ENCODE data around the gene USF1.
"Not testable (repeated sequence)": the region's sequence is repeated elsewhere in the genome, so short reads cannot be mapped to it uniquely, and the experiment has no call there.

USF1 gene

DNA sequence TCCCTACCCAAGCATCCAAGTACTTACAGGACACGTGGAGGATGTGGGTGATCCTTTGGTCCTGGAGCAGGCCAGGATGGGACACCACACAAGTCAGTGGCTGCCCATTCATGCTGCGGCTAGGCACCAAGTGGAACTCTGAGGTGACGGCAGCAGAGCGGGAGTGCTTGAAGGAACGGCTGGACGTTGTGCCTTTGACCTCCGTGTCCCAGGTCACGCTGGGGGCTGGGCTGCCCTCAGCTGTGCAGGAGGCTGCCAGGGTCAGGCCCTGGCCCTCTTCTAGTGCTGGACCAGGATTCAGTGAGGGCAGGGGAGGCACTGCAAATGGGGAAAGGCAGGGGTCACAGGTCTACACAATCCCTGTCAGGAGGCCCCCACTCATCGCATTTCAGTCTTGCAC, 31.6 kb upstream of the USF1 start:
- no peak for DNase-seq (ENCODE audit: low spot score)

DNA sequence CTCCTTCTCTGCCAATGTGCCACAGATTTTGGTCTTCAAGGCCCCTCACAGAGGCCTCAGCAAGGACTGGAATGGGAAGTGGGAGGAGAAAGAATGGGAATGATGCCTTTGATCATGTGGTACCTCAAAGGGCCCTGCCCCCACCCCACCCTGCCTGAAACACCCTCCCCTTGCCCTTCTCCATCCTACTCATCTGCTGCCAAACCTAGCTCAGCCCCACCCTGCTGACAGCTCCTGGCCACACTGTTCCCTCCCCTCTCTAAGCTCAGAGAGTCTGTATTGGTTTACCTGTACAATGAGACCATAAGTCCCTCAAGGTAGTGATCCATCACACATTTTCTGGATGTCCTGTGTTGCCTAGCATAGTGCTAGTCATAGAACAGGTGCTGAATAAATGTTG, 30.6 kb upstream of the USF1 start:
- no peak for DNase-seq (ENCODE audit: low spot score)

DNA sequence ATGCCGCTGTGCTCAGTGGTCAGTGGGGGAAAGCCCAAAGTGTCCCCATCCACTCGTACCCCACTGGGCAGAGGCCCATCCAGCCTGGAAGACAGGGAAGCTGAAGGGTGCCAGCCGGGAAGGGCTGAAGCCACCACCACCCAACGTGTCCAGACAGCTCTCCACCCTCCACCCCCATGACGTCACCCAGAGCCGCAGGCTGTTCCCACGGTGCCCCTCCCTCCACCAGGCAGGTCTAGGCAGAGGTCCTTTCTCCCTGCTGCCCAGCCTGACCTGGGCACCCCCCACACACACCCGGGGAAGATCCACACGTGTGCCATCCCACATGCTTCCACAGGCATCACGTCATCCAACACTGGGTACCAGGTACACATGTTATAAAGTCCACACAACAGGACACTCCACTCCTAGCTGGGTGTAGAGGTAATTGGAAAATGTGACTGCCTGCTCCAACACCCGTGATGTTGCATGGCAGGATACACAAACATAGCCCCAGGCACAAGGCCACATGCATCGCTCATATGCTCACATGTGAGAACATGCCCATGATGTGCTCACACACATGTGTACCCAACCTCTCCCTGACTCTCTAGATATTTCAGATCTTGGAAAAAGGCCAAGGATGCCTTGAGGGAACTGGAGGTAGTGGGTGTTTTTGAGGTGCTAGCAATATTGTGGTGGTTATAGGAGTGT, 29.0 kb upstream of the USF1 start:
- no peak for DNase-seq (ENCODE audit: low spot score)

DNA sequence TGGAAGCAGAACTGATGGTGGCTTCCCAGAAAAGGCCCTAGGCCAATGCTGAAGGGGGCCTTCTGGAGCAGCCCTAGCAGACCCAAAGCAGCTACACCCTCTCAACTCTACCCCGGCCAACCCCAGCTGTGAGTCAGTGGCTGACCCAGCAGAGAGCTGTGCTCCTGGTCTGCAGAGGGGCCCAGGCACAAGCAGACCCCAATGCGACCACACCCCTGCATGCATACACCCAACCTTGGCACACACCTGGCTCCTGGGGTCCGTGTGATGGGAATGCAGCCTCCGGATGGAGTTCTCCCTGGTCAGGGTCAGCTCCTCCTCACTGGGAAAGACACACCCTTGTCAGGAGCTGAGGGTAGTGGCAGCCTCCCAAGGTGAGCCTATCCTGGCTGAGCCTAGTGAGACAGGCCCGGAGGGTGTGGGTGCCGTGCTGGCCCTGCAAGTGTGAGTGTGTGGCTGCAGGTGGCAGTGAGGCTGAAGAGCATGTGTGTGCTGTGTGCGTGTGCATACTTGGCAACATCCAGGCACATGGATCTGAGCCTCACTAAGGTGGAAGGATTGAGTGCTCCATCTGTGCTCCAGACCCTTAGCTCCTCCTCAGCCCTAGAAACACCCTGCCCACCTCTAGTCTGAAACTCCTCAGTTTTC, 27.8 kb upstream of the USF1 start:
- DNase-seq (ENCODE audit: low spot score): no peak

DNA sequence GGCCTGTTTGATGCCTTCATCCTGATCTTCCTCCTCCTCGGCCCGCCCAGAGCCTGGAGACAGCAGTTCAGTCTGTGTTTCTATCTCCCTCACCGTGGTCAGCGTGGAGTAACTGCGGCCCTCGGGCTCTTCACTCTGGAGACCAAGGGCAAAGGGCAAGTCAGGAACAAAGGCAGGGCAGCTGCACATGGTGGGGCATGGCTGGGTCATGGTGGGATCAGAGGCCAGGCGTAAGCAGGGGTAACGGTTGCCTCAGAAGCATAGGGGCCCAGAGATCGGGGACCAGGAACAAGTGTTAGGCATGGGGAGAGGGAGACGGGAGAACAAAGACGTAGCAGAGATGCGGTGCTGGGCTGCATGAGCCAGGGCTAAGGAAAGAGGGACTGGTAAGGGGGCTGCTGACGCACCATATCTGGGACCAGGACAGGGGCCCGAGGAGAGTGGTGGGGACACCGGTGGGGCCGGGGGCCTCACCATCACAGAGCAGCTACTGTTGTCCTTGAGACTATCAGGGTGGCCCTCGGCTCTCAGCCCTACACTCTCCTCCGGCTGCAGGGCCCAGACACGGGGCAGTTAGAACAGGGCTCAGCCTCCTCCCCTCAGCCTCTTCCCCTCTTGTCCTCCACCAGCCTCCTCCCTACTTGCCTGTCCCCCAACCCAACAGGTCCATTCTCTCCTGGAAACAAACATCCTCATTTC, 27.1 kb upstream of the USF1 start:
- DNase-seq (ENCODE audit: low spot score): no peak

DNA sequence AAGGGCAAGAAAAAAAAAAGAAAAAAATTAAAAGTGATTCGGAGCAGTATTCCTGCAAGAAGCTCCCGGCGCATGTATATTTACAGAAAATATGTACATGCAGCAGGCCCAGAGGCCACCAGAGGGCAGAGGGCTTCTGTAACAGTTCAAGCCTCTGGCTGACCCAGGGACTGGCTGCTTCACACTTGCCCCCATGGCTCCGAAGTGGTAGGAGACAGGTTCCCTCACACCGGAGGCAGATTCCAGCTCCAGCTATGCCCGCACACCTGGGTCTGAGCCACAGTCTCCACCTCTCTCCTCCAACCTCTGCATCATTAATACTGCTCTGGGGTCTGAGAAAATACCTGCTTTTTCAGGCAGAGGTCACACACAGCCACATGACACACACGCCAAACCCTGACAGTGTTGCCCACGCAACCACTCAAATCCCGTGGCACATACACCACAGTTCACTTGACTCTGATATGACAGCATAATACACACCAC, 26.2 kb upstream of the USF1 start:
- peak; percentile 74 for DNase-seq (ENCODE audit: low spot score)

DNA sequence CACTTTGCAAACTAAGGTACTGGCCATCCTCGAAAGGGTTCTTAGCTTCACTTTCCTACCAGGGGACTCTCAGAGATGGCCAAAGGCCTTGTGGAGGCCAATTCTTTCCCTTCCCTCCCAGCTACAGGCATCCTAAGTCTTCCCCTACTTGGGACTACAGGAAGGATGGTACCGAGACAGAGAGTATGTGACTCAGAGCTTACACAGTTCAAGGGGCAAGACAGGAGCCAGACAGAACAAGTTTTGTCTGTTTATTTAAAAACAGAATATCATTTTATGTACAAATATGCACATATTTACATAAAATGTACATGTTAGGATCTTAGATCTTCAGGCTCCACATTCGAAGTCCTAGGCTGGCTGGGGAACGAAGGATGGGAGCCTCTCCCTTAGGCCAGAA, 25.0 kb upstream of the USF1 start:
- DNase-seq (ENCODE audit: low spot score): no peak

DNA sequence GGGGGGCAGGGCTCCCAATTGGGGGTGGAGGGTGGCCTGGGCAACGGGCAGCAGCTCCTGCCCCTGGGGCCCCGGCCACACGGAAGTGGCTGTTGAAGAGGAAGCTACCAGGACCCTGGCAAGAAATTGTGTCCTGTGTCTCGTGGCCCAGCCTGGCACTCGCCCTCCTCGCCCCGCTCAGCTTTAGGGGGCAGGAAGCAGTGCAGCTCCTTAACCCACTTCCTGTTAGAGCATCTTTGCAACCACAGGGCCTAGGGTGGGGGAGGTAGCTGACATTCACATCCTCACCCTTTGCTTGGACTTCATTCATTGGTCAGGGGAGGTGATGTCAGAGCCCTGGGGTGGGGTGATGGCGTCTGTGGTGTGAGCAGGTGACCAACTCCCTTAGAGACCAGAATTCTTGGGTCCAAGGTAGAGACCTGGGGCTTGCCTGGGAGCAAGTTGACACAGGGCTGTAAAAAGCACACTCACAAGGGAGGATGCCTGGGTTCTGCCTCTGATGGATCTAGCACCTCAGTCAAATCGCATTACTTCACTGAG, 24.0 kb upstream of the USF1 start, which contains the start of gene ARHGAP30:
Gene ARHGAP30 (minus strand): TSS at position 161 of the 540 bp plus-strand sequence. CDS start 267 bp downstream, outside the sequence.
- no peak for DNase-seq (ENCODE audit: low spot score)

DNA sequence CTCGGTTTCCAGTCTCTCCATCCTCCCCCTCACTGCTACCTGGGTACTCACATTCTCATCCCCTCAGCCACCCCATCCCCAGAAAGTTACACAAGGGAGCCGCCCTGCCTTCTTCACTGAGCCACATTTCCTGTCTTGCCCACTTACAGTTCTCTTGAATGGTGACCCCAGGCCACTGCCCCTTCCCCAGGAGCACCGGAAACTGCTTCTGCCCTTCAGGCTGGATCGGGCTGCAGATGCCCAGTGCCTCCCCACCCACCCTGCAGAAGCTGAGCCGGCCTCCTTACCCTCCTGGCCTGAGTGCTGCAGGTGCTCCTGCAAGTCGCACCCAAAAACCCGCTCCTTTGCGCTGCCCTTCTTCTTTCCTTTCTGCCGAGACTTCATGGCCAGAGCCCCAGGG, 23.5 kb upstream of the USF1 start:
- DNase-seq (ENCODE audit: low spot score): no peak

DNA sequence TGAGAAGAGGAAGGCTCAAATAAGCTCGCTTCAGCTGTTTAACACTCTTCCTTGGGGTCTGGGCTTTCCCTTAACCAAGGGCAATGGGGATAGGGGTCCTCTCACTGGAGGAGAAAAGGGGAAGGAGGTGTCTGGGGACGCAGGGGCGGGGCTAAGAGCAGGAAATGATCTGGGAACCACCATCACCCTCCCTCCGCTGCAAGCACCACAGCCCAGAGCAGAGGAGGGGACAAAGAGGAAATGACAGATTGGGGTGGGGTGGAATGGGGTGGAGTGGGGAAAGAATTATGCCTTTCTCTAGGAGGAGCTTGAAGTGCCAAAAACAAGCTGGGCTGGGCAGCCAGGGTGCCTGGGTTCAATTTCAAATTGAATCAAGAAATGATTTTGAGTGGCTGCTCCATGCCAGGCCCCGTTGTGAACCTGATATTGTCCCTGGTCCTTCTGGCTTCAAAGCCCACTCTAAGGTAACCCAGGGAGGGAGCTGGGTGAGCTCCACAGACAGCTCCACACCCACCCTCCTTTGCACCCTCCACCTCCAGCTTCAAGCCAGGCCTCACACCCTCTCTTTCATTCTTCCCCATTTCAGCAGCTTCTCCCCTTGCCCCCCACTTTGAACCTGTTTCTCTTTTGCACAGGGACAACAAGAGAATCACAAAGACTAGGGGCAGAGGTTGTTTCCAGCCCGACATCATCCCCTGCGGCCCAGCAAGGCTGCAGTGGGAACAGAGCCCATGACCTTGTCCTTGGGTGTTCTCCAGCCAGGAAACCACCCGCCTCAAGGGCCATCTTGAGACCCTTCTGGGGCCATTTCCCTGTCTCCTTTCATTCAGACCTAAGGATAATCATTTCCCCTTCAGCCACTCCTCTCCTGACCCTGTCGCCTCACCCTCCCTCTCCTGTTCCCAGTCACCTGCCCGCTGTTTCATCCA, 22.8 kb upstream of the USF1 start:
- no peak for DNase-seq (ENCODE audit: low spot score)

DNA sequence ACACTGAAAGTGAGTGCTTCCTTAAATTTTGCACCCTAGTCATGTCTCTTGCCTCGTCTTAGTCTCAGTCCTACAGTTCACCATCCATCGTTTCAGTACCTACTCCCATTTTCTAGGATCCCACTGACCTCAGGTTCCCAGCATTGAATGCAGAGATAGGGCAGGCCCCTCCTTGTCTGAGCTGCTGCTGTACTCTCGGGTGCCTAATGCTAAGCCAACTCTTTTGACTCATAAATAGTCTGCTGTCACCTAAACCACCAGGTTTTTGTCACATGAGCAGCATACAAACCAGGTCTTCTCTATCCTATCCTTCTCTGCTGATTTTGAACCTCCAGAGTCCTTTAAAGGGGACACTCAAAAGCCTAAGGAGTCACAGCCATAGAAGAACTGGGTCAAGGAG, 20.9 kb upstream of the USF1 start:
- DNase-seq (ENCODE audit: low spot score): no peak

DNA sequence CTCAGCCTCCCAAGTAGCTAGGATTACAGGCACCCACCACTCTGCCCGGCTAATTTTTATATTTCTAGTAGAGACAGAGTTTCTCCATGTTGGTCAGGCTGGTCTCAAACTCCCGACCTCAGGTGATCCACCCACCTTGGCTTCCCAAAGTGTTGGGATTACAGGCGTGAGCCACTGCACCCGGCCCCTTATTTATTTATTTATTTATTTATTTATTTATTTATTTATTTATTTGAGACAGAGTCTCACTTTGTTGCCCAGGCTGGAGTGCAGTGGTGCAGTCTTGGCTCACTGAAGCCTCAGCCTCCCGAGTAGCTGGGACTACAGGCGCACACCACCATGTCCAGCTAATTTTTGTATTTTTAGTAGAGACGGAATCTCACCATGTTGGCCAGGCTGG, 19.9 kb upstream of the USF1 start:
- DNase-seq (ENCODE audit: low spot score): not testable (repeated sequence)

DNA sequence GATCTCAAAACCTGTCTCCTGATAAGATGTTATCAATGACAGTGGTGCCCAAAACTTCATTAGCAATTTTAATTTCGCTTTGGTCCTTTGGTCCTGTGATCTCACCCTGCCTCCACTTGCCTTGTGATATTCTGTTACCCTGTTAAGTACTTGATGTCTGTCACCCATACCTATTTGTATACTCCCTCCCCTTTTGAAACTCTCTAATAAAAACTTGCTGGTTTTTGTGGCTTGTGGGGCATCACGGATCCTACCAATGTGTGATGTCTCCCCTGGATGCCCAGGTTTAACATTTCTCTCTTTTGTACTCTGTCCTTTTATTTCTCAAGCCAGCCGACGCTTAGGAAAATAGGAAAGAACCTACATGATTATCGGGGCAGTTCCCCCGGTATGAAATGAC, 18.2 kb upstream of the USF1 start:
- DNase-seq (ENCODE audit: low spot score): not testable (repeated sequence)

DNA sequence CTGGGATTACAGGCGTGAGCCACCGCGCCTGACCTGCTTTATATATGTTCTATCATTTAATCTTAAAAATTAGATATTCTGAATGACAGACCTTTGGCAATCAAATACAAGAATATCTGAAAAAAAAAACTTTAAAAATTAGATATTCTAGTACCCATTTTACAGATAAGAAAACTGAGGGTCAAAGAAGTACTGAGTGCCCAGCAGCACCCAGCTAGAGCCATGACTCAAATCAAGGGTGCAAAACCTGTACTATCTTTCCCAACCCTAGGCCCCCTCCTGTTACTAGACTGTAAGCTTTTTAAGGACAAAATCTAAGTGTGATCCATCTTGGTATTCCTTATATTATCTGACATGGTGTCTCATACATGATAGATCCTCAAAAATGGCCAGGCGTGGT, 15.6 kb upstream of the USF1 start:
- no peak for DNase-seq (ENCODE audit: low spot score)

DNA sequence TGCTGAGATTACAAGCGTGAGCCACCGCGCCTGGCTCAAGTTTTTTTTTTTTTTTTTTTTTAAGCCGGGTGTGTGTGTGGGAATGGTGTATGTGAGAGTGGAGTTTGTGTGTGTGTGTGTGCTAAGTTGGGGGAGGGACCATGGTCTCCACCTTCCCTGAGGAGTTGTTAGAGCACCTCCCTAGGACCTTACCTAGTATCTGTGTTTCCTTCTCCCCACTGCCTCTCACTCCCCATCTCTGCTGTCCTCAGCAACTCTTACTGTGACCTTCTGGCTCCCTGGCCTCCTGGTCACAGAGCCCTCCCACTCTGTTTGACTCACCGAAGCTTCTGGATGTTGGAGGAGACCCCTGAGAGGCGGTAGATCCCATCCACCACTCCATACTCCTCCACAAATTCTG, 13.5 kb upstream of the USF1 start:
- no peak for DNase-seq (ENCODE audit: low spot score)

DNA sequence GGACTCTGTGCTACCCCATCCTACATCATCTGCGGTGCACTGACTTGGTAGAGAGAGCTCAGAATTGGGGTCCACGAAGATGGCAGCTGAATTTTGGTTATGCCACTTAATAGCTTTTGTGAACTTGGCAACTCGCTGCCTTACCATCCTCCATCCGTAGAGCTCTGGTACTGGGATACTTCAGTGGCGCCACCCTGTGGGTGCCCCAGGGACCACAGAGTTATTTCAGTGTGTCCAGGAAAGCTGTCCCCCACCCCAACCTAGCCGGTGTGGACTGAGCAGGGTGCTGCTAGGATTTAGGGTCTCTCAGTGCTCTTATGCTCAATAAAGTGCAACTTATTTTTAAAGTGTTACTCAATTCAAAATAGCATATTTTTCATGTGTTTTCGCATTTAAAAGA, 9.0 kb upstream of the USF1 start:
- DNase-seq (ENCODE audit: low spot score): no peak

DNA sequence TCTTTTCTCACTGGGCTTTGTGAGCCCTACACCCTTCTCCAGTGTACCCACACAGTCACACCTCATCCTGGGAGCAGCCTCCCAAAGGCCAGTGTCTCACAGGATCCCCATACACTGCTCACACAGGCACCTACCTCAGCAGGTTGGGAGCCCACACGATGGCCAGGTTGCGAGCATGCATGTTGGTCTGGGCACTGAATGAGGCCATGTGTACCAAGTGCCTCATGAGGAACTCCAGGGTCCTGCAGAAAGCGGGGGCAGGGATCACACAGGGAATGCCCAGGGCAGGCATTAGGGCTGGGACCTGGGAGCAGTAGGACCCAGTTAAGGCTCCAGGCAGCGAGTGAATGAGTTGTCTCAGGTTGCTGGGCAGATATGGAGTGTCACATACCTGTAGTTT, 8.5 kb upstream of the USF1 start:
- no peak for DNase-seq (ENCODE audit: low spot score)

DNA sequence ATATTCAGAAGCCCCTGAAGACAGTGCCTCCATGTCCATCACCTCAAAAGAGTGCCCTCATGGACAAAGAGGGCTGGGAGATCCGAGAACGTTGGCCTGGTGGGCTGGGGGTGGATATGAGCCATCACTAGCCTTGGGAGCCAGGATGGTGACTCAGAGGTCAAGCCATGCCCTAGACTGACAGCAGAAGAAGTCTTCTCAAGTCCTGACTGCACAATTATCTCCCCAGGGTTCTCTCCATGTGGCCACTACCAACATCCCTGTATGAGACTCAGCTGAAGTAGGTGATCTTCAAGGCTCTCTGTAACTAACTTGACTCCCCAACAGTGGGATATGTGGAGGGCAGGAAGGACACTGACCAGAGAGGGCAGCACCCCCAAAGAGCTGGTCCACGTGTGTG, 7.1 kb upstream of the USF1 start:
- no peak for DNase-seq (ENCODE audit: low spot score)

DNA sequence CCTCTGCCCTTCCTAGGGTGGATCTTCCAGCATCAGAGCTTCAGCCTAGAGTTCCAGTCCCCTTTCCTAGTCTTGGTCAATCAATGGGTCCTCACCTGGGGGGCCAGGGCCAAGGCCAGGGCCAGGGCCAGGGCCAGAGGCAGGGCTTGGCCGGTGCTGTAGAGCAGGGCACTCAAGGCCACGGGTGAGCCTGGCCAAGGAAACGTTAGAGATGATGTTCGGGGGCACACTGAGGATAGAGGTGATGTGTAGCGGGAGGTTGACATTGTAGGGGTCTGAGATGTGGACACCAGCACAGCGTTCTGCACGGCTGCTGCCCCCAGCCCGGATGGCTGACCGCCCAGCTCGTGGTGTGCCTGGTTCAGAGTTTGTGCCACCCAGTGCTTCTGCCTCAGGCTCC, 5.4 kb upstream of the USF1 start:
- DNase-seq (ENCODE audit: low spot score): no peak

DNA sequence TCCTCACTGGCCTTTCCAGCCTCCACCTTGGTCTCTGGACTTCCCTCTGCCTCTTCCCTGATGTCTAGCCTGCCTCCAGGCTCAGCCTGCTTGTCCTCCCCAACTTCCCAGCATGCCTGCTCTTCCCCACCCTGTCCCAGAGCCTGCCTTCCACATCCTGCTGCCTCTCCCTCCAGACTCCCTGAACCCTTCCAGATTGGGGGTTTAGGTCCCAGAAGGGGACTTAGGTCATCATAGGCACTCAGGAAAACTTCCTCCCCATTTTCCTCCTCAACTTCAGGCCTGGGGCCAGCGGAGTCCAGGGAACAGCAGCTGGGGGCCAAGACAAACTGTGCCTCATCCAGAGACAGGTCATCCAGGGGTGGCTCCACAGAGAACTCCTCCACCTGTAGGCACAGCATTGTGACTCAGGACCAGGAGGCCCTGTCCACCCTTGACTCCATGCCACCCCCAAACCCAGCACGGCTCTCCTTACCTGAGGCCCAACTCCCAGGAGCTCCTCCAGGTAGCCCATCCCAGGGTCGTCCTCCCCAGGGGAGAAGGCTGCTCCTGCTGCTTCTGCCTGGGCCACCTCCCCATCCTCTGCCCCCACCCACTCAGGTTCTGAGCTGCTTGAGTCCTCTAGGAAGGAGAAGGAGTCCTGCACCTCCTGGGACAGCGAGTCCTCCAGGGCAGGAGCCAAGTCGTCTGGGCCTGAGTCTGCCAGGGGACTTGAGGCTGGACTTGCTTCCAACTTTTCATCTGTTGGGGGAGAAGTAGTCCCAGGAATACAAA, 3.4 kb upstream of the USF1 start:
- DNase-seq (ENCODE audit: low spot score): no peak

Measured in ecto neural progenitor cell (in vitro differentiated cells).